HG02678 (cell line): ENCODE measurements around the gene DCLK1.

Experiments
- ATAC-seq: cut with Tn5 transposase; IDR thresholded peaks from one replicate; pipeline ENCODE4 v1.9.1; 2021; ENCODE audit warnings: mild to moderate bottlenecking, moderate library complexity; ENCODE audit not compliant: unreplicated experiment

DCLK1 gene

GRCh38 chr13:35723053-35723461 lies 408.1 kb downstream of the DCLK1 start:
- ATAC-seq = no peak

DNA sequence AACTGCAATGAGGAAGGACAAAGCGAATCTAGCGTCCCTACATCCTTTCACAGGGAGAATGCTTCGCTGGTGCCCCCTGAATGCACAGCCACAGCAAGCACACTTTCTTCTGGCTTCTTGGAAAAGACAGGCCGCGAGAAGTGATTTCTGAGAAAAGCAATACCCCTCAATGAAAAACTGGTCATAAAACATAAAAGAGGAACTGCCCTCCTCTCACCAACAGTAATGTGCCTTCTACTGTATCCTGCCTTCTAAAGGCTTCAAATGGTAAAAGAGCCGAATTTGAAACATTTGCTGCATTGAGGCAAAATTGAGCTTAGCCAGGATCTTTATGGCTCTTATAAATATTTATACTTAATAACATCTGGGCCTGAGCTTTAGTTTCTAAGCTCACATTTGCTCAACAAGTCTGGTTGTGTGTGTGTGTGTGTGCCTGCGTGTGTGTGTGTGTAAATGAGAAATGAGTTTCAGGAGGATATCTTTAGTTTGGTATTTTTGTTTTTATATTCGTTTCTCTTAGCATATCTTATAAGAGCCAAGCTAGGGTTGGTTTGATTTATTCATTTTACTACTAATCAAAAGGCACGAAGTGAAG lies 408.6 kb downstream of the DCLK1 start:
- ATAC-seq = no peak

GRCh38 chr13:35720690-35721554 lies 410.3 kb downstream of the DCLK1 start:
- ATAC-seq = peak; percentile 74

- ATAC-seq = no peak
Measured at GRCh38 chr13:35720290-35720689, 410.9 kb downstream of the DCLK1 start.
